ENCODE measurements around the gene SPCS3. TPM values are rescaled to one million over a fixed set of nuclear protein-coding genes. Genes with fewer than 3 reads are reported as not detected.

SPCS3 gene
- total RNA-seq, 1 donor from 2014 or later = 106 TPM

DNA sequence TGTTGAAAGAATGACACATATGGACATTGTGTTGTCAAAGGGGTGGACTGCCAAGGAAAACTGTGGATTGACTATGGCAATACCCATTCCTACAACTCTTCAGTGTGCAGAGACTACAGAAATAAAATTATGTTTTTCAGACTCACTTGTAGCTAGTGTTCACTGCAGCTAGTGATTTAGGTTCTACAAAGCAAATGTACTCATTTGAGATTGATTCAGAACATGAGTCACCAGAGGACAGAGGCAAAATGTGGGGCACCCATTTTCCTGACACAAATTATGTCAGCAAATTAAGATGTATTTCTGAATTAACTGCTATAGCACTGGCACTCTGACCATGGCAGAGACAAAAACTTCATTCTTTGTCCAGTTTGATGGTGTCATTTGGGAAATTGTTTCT is 40.7 kb downstream of the SPCS3 start:
- H3K4me3 Mint-ChIP-seq = no peak overlapping the region
- no peaks in the 10 kb centered on the region for H3K4me1 Mint-ChIP-seq (ENCODE audit: unreplicated experiment)
- peaks cover 5% of the 10 kb centered on the region for H3K9me3 Mint-ChIP-seq
- TF ChIP-seq, protein P1, sequence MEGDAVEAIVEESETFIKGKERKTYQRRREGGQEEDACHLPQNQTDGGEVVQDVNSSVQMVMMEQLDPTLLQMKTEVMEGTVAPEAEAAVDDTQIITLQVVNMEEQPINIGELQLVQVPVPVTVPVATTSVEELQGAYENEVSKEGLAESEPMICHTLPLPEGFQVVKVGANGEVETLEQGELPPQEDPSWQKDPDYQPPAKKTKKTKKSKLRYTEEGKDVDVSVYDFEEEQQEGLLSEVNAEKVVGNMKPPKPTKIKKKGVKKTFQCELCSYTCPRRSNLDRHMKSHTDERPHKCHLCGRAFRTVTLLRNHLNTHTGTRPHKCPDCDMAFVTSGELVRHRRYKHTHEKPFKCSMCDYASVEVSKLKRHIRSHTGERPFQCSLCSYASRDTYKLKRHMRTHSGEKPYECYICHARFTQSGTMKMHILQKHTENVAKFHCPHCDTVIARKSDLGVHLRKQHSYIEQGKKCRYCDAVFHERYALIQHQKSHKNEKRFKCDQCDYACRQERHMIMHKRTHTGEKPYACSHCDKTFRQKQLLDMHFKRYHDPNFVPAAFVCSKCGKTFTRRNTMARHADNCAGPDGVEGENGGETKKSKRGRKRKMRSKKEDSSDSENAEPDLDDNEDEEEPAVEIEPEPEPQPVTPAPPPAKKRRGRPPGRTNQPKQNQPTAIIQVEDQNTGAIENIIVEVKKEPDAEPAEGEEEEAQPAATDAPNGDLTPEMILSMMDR (conservative IDR thresholded peaks at IDR 0.05) = no peak
- H3K27ac Mint-ChIP-seq = no peak overlapping the region
- no peaks in the 10 kb centered on the region for H3K36me3 Mint-ChIP-seq
- no peak for DNase-seq (ENCODE audit: extremely low spot score, unreplicated experiment)
- no peaks in the 10 kb centered on the region for H3K27me3 Mint-ChIP-seq

DNA sequence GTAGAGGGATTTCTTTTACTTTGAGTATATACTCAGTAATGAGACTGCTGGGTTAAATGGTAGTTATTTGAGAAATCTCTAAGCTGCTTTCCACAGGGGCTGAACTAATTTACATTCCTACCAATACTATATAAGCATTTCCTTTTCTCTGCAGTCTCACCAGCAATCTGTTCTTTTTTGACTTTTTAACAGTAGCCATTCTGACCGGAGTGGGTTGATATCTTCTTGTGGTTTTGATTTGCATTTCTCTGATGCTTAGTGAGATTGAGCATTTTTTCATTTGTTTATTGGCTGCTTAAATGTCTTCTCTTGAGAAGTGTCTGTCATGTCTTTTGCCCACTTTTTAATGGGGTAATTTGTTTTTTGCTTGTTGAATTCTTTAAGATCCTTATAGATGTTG is 43.3 kb downstream of the SPCS3 start:
- H3K27me3 Mint-ChIP-seq = no peaks in the 10 kb centered on the region
- no peaks in the 10 kb centered on the region for H3K36me3 Mint-ChIP-seq
- no peak overlapping the region for H3K27ac Mint-ChIP-seq
- peaks cover 5% of the 10 kb centered on the region for H3K9me3 Mint-ChIP-seq
- DNase-seq (ENCODE audit: extremely low spot score, unreplicated experiment) = no peak
- TF ChIP-seq, protein P1 (conservative IDR thresholded peaks at IDR 0.05) = no peak
- no peak overlapping the region for H3K4me3 Mint-ChIP-seq
- H3K4me1 Mint-ChIP-seq (ENCODE audit: unreplicated experiment) = no peaks in the 10 kb centered on the region

DNA sequence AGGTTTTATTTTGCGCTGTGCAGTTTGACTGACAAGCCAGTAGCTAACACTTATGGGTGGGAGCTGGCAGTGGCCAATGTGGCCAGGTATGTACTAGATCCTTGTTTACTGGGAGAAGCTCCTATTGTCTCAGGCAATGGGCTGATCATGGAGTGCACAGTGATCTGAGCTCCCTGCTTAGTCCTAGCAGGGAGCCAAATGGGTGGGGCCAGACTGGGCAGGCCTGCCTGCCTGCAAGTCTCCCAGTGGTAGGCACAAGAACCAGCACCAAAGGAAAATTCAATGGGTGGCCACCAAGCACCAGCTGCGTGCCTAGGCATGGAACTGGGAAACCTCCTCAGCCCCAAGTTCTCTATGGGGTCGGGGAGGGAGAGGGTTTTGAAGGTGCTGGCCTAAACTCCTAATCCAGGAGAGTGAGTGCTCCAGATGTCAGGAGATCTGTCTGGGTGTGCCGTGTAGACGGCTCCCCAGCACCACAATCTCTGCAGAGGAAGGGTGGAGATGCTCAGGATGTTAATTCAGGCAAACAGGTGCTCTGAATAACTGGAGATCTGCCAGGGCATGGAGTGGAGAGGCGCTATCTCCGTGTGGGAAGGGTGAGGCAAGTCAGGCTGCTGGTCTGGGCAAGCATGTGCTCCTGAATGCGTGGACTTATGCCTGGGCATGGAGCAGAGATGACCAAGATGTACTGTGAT is 48.2 kb downstream of the SPCS3 start:
- no peak overlapping the region for H3K27ac Mint-ChIP-seq
- H3K27me3 Mint-ChIP-seq = no peaks in the 10 kb centered on the region
- no peaks in the 10 kb centered on the region for H3K36me3 Mint-ChIP-seq
- no peaks in the 10 kb centered on the region for H3K4me1 Mint-ChIP-seq (ENCODE audit: unreplicated experiment)
- no peak overlapping the region for H3K4me3 Mint-ChIP-seq
- H3K9me3 Mint-ChIP-seq = peaks cover 5% of the 10 kb centered on the region
- DNase-seq (ENCODE audit: extremely low spot score, unreplicated experiment) = no peak
- TF ChIP-seq, protein P1 (conservative IDR thresholded peaks at IDR 0.05) = no peak

DNA sequence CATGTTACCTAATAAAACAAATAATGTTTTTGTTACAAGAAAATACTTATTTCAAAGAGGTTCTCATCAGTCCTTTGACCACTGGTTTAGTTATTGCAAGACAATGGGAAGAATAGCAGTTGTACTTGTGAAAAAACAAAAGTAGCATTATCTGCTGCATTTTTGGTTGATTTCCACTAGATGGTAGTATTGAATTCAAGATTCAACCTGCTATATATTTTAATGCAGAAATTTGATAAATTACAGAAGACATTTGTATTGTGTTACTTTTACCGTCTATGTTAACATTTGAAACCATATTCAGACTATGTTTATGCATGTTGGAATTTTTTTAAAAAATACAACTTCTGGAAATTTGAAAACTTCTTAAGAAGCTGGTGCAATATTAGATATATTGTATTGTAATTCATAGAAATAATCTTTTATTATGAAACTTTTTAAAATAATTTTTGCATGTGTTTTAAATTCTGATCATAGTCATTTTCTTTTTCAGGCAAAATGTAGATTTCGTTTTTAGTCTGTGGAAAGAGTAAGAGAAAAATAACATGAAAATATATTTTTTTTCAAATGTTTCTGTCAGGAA is 56.4 kb downstream of the SPCS3 start:
- no peak for DNase-seq (ENCODE audit: extremely low spot score, unreplicated experiment)
- Mint-ChIP-seq H3K27ac (no peak overlapping the region), H3K4me3 (no peak overlapping the region), H3K4me1 (ENCODE audit: unreplicated experiment) (no peaks in the 10 kb centered on the region), H3K27me3 (peaks cover 6% of the 10 kb centered on the region), H3K9me3 (no peaks in the 10 kb centered on the region), H3K36me3 (no peaks in the 10 kb centered on the region)
- TF ChIP-seq, protein P1 (conservative IDR thresholded peaks at IDR 0.05) = peak; percentile 83

DNA sequence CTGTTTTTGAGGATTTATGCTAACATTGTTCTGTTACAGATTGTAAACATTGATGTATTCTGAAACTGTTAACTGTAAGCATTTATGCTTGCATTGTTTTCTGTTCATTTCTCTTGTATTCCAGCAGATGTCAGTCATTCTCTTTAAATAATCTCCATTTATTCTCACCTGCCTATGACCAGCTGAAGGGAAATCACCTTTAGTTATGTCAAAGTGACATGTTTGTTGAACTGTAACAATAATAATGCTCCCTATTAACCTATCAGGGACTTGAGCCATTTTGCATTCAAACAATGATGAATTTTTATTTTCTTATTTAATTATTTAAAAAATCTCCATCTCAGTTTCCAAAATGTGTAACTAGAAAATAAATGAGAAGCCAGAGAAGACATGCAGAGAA is 58.0 kb downstream of the SPCS3 start:
- Mint-ChIP-seq H3K27ac (no peak overlapping the region), H3K27me3 (peaks cover 6% of the 10 kb centered on the region), H3K4me3 (no peak overlapping the region), H3K36me3 (no peaks in the 10 kb centered on the region), H3K4me1 (ENCODE audit: unreplicated experiment) (no peaks in the 10 kb centered on the region), H3K9me3 (no peaks in the 10 kb centered on the region)
- TF ChIP-seq, protein P1 (conservative IDR thresholded peaks at IDR 0.05) = peak; percentile 75
- DNase-seq (ENCODE audit: extremely low spot score, unreplicated experiment) = no peak
